Adipose tissue (tissue), 3 donors: ENCODE measurements around the gene TSTD1. TPM values are rescaled to one million over a fixed set of nuclear protein-coding genes. Genes with fewer than 3 reads are reported as not detected.
"Not testable (repeated sequence)": the region's sequence is repeated elsewhere in the genome, so short reads cannot be mapped to it uniquely, and the experiment has no call there.

Experiments
- H3K27ac ChIP-seq: one replicate; pipeline ENCODE4 v1.5.1; 2013; ENCODE audit warnings: low read depth, low read length
- WGBS, 3 donors: extraction: QIAGEN DNeasy Blood & Tissue Kit; methylation state at CpG; one replicate each; pipeline ENCODE4 v1.1.7; 2013; 5-methylcytosine and 5-hydroxymethylcytosine counted together
- polyA plus RNA-seq, 3 donors: library from polyadenylated mRNA; stranded (reverse); fragments of 200-250 nt; gene quantifications; one replicate each; pipeline ENCODE4 v1.2.3, GENCODE V29; 2013
- donor health status: healthy with polysubstance abuse.
- donor health status: Bipolar disorder and iron deficiency.
- donor health status: healthy.

Gene TSTD1
- polyA plus RNA-seq, 3 donors, result 33.7 to 78.1 (median 52.5) TPM

GRCh38 chr1:161045736-161046604 is 7.2 kb upstream of the TSTD1 start, which contains the start of gene USF1:
USF1 (minus strand) TSS chr1:161045977; CDS start chr1:161043275, 2,702 bp downstream.
- peak within 1 kb of the TSS; percentile 17 for H3K27ac ChIP-seq
- WGBS, 3 donors, result 1% methylated on average over 29 of the region's 29 CpGs

GRCh38 chr1:161044908-161045735 is 6.4 kb upstream of the TSTD1 start:
- H3K27ac ChIP-seq, result no peak overlapping the region
- WGBS, 3 donors, result 1% methylated on average over 37 to 48 of the region's 48 CpGs

GRCh38 chr1:161044535-161044907 is 5.8 kb upstream of the TSTD1 start:
- no peak overlapping the region for H3K27ac ChIP-seq

DNA sequence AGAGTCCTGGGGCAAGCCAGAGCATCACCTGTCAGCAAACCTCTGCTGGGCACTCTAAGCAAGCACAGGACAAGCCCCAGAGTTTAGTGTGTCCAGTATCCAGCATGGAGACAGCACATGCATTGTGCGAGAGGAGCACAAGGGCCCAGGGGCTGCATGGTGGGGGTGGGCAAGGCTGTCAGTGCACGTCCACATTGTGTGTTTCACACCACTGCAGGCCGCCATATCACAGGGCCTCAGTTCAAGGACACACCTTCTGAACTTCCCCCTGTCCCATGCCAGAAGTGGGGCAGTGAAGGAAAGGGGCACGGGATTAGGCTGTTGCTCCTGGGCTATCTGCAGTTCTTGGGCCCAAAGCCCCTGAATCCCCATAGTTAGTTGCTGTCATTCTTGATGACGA is 782 bp upstream of the TSTD1 start:
- WGBS, 3 donors, result 67 to 87% (median 76%) methylated on average over 5 of the region's 5 CpGs
- H3K27ac ChIP-seq, result no peak overlapping the region

DNA sequence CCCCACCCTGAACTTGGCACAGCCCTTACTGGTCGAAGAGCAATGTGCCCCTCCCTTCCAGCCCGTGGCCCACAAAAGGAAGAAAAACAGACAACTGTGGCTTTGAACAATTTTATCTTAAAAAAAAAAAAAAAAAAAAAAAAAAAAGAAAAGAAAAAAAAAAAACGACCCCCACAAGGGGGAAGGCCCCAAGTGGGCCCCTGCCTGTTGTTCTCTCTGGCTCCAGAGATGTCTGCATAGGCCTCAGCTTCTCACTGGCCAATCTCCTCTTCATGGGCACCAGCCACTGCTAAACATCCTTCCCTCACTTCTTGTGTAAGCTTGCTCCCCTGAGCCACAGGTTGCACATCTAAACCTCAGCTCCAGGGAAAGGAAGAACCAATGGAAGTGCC is 386 bp upstream of the TSTD1 start:
- WGBS, 3 donors, result 0 to 26% (median 13%) methylated on average over 2 to 3 of the region's 3 CpGs
- peak overlapping the region; percentile 43 for H3K27ac ChIP-seq

- no peak overlapping the region for H3K27ac ChIP-seq
- 38 to 70% (median 69%) methylated on average over 21 of the region's 21 CpGs for WGBS, 3 donors
Measured at GRCh38 chr1:161037661-161038522, 872 bp downstream of the TSTD1 start.

DNA sequence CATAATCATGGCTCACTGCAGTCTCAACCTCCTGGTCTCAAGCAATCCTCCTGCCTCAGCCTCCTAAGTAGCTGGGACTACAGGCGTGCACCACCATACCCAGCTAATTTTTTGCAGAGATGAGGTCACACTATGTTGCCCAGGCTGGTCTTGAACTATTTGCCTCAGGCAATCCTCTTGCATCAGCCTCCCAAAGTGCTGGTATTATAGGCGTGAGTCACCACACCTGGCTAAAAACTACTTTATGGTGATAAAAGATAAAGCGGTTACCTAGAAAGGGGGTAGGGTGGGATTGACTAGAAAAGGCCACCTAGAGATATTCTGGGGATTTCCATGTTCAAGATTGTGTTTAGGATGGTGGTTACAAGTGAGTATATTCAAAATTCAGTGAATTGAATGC is 5.0 kb downstream of the TSTD1 start:
- WGBS, 3 donors, result 93 to 97% (median 96%) methylated on average over 3 of the region's 3 CpGs
- no peak overlapping the region for H3K27ac ChIP-seq

GRCh38 chr1:161032409-161032808 is 6.4 kb downstream of the TSTD1 start:
- H3K27ac ChIP-seq, result no peak overlapping the region
- WGBS, 3 donors, result 54 to 81% (median 59%) methylated on average over 1 of the region's 1 CpG

DNA sequence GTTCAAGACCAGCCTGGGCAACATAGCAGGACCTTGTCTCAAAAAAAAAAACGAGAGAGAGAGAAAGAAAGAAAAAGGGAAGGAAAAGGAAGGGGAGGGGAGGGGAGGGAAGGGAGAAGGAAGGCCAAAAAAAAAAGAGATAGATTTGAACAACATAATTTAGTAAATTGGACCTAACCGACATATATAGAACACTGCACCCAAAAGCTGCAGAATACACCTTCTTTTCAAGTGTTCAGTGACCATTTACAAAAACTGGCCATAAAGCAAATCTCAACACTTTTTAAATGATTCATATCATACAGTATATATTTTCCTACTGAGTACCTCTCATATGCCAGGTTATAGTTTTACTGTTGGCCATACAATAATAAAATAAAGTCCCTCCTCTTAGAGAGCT is 6.9 kb downstream of the TSTD1 start:
- 49 to 70% (median 53%) methylated on average over 2 of the region's 2 CpGs for WGBS, 3 donors
- H3K27ac ChIP-seq, result no peak overlapping the region

DNA sequence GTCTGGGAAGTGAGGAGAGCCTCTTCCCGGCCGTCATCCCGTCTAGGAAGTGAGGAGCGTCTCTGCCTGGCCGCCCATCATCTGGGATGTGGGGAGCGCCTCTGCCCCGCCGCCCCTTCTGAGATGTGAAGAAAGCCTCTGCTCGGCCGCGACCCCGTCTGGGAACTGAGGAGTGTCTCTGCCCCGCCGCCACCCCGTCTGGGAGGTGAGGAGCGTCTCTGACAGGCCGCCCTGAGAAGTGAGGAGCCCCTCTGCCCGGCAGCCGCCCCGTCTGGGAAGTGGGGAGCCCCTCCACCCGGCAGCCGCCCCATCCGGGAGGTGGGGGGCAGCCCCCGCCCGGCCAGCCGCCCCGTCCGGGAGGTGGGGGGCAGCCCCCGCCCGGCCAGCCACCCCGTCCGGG is 9.3 kb downstream of the TSTD1 start:
- H3K27ac ChIP-seq, result not testable (repeated sequence)
- 97 to 98% (median 97%) methylated on average over 30 to 32 of the region's 32 CpGs for WGBS, 3 donors

DNA sequence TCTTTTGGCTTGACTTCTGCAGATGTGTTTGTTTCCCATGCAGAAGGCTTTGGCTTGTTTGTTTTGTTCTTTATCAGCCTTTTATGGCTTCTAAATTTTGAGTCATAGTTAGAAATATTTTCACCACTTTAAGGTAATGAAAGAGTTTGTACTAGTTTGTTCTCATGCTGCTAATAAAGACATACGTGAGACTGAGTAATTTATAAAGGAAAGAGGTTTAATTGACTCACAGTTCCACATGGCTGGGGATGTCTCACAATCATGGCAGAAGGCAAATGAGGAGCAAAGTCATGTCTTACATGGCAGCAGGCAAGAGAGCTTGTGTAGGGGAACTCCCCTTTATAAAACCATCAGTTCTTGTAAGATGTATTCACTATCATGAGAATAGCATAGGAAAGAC is 11.8 kb downstream of the TSTD1 start:
- H3K27ac ChIP-seq, result not testable (repeated sequence)
- 50 to 70% (median 54%) methylated on average over 1 of the region's 1 CpG for WGBS, 3 donors

- 89 to 93% (median 91%) methylated on average over 12 of the region's 12 CpGs for WGBS, 3 donors
- H3K27ac ChIP-seq, result not testable (repeated sequence)
Measured at GRCh38 chr1:161022432-161022831, 16.3 kb downstream of the TSTD1 start.

DNA sequence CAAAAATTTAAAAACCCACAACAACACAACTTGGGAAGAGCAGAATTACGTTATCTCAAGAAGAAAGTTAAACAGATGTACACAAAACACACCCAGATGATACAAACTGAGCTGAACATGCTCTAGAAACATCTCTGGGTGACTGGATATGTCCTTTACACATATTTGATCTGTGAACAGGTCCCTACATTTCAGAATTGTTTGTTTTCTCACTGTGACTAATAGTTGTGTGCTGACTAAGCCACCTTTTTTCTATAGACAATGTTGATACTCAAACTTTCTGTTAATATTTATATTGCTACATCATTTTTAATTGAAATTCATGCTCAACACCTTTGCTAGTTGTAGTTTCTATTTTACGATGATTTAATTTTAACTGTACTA is 16.8 kb downstream of the TSTD1 start:
- H3K27ac ChIP-seq, result no peak overlapping the region

GRCh38 chr1:161021165-161021969 is 17.4 kb downstream of the TSTD1 start:
- no peak overlapping the region for H3K27ac ChIP-seq
- WGBS, 3 donors, result 11 to 15% (median 13%) methylated on average over 34 of the region's 34 CpGs

More for the DNA sequence above, 16.8 kb downstream of the TSTD1 start:
- 86 to 87% (median 86%) methylated on average over 2 of the region's 2 CpGs for WGBS, 3 donors

GRCh38 chr1:161020509-161021164 is 18.1 kb downstream of the TSTD1 start, which contains the start of gene F11R:
F11R (minus strand) TSS chr1:161021152; CDS start chr1:161021073, 79 bp downstream.
- no peak within 1 kb of the TSS for H3K27ac ChIP-seq
- WGBS, 3 donors, result 0 to 1% (median 0%) methylated on average over 36 of the region's 36 CpGs

DNA sequence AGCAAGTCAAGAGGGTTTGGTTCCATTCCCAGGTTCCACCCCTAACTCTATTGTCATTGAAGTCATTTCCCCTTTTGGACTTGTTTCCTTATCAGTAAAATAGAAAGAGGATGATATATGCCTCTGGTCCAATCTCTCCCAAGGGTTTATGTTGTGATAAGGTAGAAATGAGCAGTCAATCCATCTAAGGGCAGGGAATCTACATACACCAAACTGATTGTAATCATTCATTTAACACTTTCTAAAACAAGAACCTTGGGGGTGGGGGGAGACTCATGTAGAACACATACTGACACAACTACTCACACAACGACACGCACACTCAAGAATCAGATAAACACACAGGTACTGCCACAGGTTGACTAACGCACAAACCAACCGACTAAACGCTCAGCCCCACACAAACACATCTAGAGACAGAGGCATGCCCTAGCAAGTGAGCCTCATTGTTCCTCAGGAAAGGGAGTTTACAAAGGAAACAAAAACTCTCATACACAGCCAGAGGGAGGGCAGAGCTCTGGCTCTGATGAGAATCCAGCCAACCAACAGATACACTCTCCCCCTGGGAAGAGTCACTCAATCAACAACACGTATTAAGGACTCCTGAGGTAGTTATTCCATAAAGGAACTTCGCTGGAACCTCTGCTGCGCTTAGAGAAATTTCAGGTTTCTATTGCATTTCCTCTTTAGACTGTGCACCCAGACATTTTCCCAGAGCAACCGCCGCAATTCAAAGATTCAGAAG is 18.8 kb downstream of the TSTD1 start:
- no peak overlapping the region for H3K27ac ChIP-seq
- WGBS, 3 donors, result 4 to 19% (median 13%) methylated on average over 10 of the region's 10 CpGs
